Epithelial cell of esophagus (primary cell): ENCODE results near the gene ANK3.

ENCODE experiments used
- DNase-seq: peaks from one replicate; pipeline ENCODE4 v3.0.0; 2010; ENCODE audit warnings: low read depth
- H3K4me3 ChIP-seq: 2 replicates; pipeline ENCODE4 v1.5.1; 2011; ENCODE audit warnings: mild to moderate bottlenecking, low read length, control low read depth
- CTCF ChIP-seq: IDR thresholded peaks from 2 replicates; pipeline ENCODE4 v1.5.1; 2011; ENCODE audit warnings: low read depth, mild to moderate bottlenecking, low read length, control low read depth, inconsistent platforms; ENCODE audit not compliant: insufficient read depth; ENCODE audit errors: missing control alignments

ANK3 gene

GRCh38 chr10:60403168-60403873, 13.6 kb upstream of the ANK3 start:
- DNase-seq = no peak
- no peak overlapping the region for H3K4me3 ChIP-seq
- TF ChIP-seq CTCF = no peak

- no peak for TF ChIP-seq CTCF
- no peak for DNase-seq
- H3K4me3 ChIP-seq = no peak overlapping the region
These were observed 10.7 kb upstream of the ANK3 start for GRCh38 chr10:60400366-60400765.

- no peak overlapping the region for H3K4me3 ChIP-seq
- TF ChIP-seq CTCF = no peak
- peak; percentile 67 for DNase-seq
These were observed 9.7 kb upstream of the ANK3 start for GRCh38 chr10:60399328-60399727.

GRCh38 chr10:60397792-60398191, 8.1 kb upstream of the ANK3 start:
- TF ChIP-seq CTCF = no peak
- no peak for DNase-seq
- H3K4me3 ChIP-seq = no peak overlapping the region

- DNase-seq = no peak
- H3K4me3 ChIP-seq = no peak overlapping the region
- no peak for TF ChIP-seq CTCF
These were observed 7.1 kb upstream of the ANK3 start for GRCh38 chr10:60396766-60397165.

- TF ChIP-seq CTCF = no peak
These were observed 6.0 kb upstream of the ANK3 start for GRCh38 chr10:60395711-60396110.

GRCh38 chr10:60394446-60394845, 4.8 kb upstream of the ANK3 start:
- no peak for DNase-seq
- H3K4me3 ChIP-seq = no peak overlapping the region
- no peak for TF ChIP-seq CTCF

More at GRCh38 chr10:60395711-60396110, 6.0 kb upstream of the ANK3 start:
- no peak for DNase-seq
- H3K4me3 ChIP-seq = no peak overlapping the region
